IPS-18c (cell line): ENCODE data around the gene OR2V1.
"Not testable (repeated sequence)": the region's sequence is repeated elsewhere in the genome, so short reads cannot be mapped to it uniquely, and the experiment has no call there.

Source experiments
- H3K4me3 ChIP-seq: 2 replicates; pipeline ENCODE4 v1.7.0; 2013; ENCODE audit warnings: low read depth, mild to moderate bottlenecking, low read length, moderate library complexity; ENCODE audit not compliant: insufficient read depth
- H3K9me3 ChIP-seq: one replicate; pipeline ENCODE4 v1.6.1; 2013; ENCODE audit warnings: mild to moderate bottlenecking, low read length, moderate library complexity; ENCODE audit not compliant: control insufficient read depth, insufficient read depth

OR2V1 gene

GRCh38 chr5:181130832-181131496 lies at the start of gene OR2V1:
Gene OR2V1 (minus strand): TSS chr5:181131169. CDS start chr5:181125304, 5,865 bp downstream.
- Histone ChIP-seq H3K9me3 (no peaks in the 10 kb centered on the region), H3K4me3 (no peak within 1 kb of the TSS; the same call in 1 of the 2 replicates)

GRCh38 chr5:181177559-181177958 lies 46.6 kb upstream of the OR2V1 start:
- not testable (repeated sequence) for H3K4me3 ChIP-seq, H3K9me3 ChIP-seq

- Histone ChIP-seq H3K4me3 (no peak overlapping the region), H3K9me3 (peaks cover 2% of the 10 kb centered on the region)
These were observed 45.4 kb upstream of the OR2V1 start for GRCh38 chr5:181176254-181176952.

GRCh38 chr5:181173420-181174342 lies 42.7 kb upstream of the OR2V1 start:
- Histone ChIP-seq H3K9me3 (peaks cover 2% of the 10 kb centered on the region), H3K4me3 (peak overlapping the region; percentile 76)

- peak overlapping the region; percentile 76 for H3K4me3 ChIP-seq
- peaks cover 2% of the 10 kb centered on the region for H3K9me3 ChIP-seq
These were observed 42.1 kb upstream of the OR2V1 start for GRCh38 chr5:181173027-181173419.

DNA sequence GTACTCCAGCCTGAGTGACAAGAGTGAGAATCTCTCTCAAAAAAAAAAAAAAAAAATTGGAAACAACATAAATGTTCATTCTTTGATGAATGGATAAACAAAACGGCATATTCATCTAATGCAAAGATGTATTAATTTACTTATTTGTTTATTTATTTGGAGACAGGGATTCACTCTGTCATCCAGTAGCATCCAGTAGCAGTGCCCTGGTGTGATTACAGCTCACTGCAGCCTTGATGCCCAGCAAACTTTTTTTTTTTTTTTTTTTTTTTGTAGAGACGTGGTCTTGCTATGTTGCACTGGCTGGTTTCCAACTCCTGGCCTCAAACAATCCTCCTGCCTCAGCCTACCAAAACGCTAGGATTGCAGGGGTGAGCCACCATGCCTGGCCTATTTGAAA lies 40.8 kb upstream of the OR2V1 start:
- no peak overlapping the region for H3K4me3 ChIP-seq
- H3K9me3 ChIP-seq: peaks cover 2% of the 10 kb centered on the region

- Histone ChIP-seq H3K4me3 (no peak overlapping the region), H3K9me3 (peaks cover 2% of the 10 kb centered on the region)
These were observed 40.0 kb upstream of the OR2V1 start for GRCh38 chr5:181170996-181171395.

GRCh38 chr5:181170237-181170825 lies 39.4 kb upstream of the OR2V1 start:
- Histone ChIP-seq H3K4me3 (peak overlapping the region; percentile 37), H3K9me3 (peaks cover 2% of the 10 kb centered on the region)

GRCh38 chr5:181169459-181170236 lies 38.7 kb upstream of the OR2V1 start:
- not testable (repeated sequence) for H3K9me3 ChIP-seq
- peak overlapping the region; percentile 37; the same call in 1 of the 2 replicates for H3K4me3 ChIP-seq

DNA sequence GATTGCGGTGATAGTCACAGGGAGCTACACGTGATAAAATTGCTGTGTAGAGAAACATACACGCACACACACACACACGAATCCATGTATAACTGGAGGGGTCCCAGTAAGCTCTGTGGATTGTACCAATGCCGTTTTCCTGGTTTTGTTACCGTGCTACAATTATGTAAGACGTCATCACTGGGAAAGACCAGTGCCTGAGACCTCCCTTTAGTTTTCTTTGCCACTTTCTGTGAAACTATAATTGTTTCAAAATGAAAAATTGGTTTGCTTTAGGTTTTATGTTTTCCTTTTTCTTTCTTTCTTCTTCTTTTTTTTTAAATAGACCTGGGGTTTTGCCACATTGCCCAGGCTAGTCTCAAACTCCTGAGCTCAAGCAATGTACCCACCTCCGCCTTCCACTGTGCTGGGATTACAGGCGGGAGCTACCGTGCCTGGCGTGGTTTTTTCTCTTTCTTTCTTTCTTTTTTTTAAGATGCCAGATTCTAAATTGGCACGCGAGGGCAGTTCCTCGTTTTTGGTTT lies 37.7 kb upstream of the OR2V1 start:
- H3K4me3 ChIP-seq: peak overlapping the region; percentile 9; the same call in 1 of the 2 replicates
- H3K9me3 ChIP-seq: no peaks in the 10 kb centered on the region

GRCh38 chr5:181167814-181168488 lies 37.0 kb upstream of the OR2V1 start:
- Histone ChIP-seq H3K9me3 (no peaks in the 10 kb centered on the region), H3K4me3 (no peak overlapping the region)

GRCh38 chr5:181166812-181167733 lies 36.1 kb upstream of the OR2V1 start:
- Histone ChIP-seq H3K9me3 (no peaks in the 10 kb centered on the region), H3K4me3 (no peak overlapping the region)

DNA sequence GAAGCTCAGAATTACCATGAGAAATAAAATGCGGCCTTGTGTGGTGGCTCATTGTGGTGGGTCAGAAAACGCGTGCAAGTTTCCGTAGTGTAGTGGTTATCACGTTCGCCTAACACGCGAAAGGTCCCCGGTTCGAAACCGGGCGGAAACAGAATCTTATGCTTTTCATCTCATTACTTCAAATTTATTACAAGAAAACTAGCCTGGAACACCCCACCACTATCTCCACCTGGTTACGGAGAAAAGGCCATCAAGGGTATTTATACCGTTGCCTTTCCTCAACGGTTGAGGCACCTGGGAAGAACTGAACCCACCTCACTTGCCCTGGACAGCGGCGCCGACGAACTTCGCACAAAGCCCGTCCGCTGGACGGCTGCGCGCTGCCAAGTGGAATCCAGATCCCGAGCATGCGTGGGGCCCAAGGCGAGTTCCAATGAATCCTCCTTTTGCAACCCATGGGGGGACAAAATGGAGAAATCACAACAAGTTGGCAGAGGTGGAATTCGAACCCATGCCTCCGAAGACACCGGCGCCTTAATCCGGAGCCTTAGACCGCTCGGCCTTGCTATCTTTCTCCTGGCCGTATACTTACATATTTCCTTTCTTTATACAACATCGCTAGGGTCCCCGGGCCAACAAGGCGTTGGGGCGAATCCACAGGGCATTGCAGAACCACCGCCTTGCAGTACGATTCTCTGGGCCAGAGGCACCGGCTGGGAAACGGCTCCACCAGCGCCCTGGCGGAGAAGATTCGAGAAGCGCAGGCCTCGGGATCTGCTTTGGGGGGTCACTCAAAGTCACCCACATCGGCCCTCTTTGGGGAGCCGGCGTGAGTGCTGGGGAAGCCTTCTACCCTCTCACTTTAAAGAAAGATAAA lies 33.3 kb upstream of the OR2V1 start:
- no peaks in the 10 kb centered on the region for H3K9me3 ChIP-seq
- no peak overlapping the region; the same call in 1 of the 2 replicates for H3K4me3 ChIP-seq

DNA sequence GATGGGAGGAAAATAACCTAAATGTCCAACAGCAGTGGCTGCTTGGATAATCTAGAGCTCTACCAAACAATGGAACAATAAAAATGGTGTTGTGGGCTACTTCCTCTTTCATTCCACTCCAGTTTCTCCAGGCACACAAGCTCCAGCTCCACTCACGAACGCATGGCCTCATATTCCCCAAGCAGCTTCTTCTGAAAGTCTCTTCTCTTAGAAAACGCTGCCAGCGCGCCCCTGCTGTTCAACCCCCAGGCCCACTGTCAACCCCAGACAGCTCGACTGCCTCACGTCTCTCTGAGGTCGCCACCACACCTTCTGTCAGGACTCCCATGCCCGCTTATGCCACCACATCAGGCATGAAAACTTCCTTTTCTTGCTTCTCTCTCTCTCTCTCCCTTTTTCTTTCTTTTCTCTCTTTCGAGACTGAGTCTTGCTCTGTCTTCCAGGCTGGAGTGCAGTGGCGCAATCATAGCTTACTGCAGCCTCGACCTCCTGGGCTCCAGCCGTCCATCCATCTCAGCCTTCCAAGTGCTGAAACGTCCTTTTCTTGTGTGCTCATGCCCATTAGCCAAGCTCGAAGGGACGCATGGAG lies 32.6 kb upstream of the OR2V1 start:
- Histone ChIP-seq H3K4me3 (peak overlapping the region; percentile 53), H3K9me3 (no peaks in the 10 kb centered on the region)
